ENCODE measurements around the gene TSHR. TPM values are rescaled to one million over a fixed set of nuclear protein-coding genes. Genes with fewer than 3 reads are reported as not detected.

Gene TSHR
- total RNA-seq, 1 experiment from 2014 or later = not detected

DNA sequence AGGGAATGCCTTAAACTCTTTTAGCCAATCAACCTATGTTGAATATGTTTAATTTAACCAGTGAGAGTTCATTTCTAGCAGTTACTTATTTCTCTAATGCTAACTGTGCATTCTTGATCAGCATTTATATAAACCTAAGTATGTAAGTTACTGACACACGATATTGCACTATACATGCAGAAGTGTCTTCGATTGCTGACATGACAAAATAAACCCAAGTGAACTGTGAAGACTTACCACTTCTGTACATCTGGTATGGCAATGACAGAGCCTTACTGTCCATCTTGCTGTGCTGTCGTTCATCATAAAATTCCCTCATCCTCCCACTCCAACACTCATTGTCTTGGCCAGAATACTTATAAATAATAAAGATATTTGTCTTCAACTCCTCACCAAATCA lies 131.8 kb downstream of the TSHR start (continued):
- TF ChIP-seq, protein P1, sequence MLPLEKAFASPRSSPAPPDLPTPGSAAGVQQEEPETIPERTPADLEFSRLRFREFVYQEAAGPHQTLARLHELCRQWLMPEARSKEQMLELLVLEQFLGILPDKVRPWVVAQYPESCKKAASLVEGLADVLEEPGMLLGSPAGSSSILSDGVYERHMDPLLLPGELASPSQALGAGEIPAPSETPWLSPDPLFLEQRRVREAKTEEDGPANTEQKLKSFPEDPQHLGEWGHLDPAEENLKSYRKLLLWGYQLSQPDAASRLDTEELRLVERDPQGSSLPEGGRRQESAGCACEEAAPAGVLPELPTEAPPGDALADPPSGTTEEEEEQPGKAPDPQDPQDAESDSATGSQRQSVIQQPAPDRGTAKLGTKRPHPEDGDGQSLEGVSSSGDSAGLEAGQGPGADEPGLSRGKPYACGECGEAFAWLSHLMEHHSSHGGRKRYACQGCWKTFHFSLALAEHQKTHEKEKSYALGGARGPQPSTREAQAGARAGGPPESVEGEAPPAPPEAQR (CRISPR knock-in tag; IDR thresholded peaks at IDR 0.05) = no peak
- TF ChIP-seq ZNF671 (CRISPR knock-in tag; IDR thresholded peaks at IDR 0.05) = no peak
- TF ChIP-seq, protein P2, sequence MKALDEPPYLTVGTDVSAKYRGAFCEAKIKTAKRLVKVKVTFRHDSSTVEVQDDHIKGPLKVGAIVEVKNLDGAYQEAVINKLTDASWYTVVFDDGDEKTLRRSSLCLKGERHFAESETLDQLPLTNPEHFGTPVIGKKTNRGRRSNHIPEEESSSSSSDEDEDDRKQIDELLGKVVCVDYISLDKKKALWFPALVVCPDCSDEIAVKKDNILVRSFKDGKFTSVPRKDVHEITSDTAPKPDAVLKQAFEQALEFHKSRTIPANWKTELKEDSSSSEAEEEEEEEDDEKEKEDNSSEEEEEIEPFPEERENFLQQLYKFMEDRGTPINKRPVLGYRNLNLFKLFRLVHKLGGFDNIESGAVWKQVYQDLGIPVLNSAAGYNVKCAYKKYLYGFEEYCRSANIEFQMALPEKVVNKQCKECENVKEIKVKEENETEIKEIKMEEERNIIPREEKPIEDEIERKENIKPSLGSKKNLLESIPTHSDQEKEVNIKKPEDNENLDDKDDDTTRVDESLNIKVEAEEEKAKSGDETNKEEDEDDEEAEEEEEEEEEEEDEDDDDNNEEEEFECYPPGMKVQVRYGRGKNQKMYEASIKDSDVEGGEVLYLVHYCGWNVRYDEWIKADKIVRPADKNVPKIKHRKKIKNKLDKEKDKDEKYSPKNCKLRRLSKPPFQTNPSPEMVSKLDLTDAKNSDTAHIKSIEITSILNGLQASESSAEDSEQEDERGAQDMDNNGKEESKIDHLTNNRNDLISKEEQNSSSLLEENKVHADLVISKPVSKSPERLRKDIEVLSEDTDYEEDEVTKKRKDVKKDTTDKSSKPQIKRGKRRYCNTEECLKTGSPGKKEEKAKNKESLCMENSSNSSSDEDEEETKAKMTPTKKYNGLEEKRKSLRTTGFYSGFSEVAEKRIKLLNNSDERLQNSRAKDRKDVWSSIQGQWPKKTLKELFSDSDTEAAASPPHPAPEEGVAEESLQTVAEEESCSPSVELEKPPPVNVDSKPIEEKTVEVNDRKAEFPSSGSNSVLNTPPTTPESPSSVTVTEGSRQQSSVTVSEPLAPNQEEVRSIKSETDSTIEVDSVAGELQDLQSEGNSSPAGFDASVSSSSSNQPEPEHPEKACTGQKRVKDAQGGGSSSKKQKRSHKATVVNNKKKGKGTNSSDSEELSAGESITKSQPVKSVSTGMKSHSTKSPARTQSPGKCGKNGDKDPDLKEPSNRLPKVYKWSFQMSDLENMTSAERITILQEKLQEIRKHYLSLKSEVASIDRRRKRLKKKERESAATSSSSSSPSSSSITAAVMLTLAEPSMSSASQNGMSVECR (CRISPR knock-in tag; IDR thresholded peaks at IDR 0.05; ENCODE audit: borderline replicate concordance) = no peak

DNA sequence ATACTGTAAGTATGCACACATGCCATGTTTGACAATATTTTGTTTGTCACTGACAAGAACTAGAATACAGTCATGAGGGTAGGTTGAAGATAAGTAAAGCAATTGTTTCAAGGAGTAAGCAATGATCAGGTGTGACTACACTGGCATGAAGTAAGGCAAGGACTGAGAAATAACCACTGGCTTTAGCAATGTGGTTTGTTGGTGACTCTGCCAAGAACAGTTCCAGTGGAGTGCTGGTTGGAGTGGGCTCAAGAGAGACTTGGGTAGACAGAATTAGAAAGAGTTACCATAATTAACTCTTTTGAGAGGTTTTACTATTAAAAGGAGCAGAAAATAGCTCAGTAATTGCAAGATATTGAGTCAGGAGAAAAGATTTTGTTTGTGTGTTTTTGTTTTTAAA lies 135.7 kb downstream of the TSHR start:
- Mint-ChIP-seq H3K27ac (no peak overlapping the region), H3K4me3 (no peak overlapping the region), H3K27me3 (ENCODE audit: low read depth) (no peaks in the 10 kb centered on the region), H3K4me1 (no peaks in the 10 kb centered on the region), H3K36me3 (no peaks in the 10 kb centered on the region), H3K9me3 (no peaks in the 10 kb centered on the region)
- DNase-seq (ENCODE audit: low spot score) (no peak), ATAC-seq (no peak)
- CTCF ChIA-PET = no interaction called here
- TF ChIP-seq, protein P3, sequence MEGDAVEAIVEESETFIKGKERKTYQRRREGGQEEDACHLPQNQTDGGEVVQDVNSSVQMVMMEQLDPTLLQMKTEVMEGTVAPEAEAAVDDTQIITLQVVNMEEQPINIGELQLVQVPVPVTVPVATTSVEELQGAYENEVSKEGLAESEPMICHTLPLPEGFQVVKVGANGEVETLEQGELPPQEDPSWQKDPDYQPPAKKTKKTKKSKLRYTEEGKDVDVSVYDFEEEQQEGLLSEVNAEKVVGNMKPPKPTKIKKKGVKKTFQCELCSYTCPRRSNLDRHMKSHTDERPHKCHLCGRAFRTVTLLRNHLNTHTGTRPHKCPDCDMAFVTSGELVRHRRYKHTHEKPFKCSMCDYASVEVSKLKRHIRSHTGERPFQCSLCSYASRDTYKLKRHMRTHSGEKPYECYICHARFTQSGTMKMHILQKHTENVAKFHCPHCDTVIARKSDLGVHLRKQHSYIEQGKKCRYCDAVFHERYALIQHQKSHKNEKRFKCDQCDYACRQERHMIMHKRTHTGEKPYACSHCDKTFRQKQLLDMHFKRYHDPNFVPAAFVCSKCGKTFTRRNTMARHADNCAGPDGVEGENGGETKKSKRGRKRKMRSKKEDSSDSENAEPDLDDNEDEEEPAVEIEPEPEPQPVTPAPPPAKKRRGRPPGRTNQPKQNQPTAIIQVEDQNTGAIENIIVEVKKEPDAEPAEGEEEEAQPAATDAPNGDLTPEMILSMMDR (IDR thresholded peaks at IDR 0.05) = no peak
- no peak for TF ChIP-seq ZBTB21 (CRISPR knock-in tag; IDR thresholded peaks at IDR 0.05; ENCODE audit: borderline replicate concordance)
- no peak for TF ChIP-seq ZNF671 (CRISPR knock-in tag; IDR thresholded peaks at IDR 0.05)
- TF ChIP-seq TP53 (CRISPR knock-in tag; IDR thresholded peaks at IDR 0.05) = no peak
- TF ChIP-seq, protein P4, sequence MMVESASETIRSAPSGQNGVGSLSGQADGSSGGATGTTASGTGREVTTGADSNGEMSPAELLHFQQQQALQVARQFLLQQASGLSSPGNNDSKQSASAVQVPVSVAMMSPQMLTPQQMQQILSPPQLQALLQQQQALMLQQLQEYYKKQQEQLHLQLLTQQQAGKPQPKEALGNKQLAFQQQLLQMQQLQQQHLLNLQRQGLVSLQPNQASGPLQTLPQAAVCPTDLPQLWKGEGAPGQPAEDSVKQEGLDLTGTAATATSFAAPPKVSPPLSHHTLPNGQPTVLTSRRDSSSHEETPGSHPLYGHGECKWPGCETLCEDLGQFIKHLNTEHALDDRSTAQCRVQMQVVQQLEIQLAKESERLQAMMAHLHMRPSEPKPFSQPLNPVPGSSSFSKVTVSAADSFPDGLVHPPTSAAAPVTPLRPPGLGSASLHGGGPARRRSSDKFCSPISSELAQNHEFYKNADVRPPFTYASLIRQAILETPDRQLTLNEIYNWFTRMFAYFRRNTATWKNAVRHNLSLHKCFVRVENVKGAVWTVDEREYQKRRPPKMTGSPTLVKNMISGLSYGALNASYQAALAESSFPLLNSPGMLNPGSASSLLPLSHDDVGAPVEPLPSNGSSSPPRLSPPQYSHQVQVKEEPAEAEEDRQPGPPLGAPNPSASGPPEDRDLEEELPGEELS (CRISPR knock-in tag; IDR thresholded peaks at IDR 0.05) = no peak
- no peak for TF ChIP-seq IRF2 (CRISPR knock-in tag; IDR thresholded peaks at IDR 0.05; ENCODE audit: borderline replicate concordance, low read depth)
- TF ChIP-seq HMGA2 (CRISPR knock-in tag; IDR thresholded peaks at IDR 0.05) = no peak
- no peak for TF ChIP-seq OVOL2 (CRISPR knock-in tag; IDR thresholded peaks at IDR 0.05; ENCODE audit: borderline replicate concordance)
- TF ChIP-seq, protein P5, sequence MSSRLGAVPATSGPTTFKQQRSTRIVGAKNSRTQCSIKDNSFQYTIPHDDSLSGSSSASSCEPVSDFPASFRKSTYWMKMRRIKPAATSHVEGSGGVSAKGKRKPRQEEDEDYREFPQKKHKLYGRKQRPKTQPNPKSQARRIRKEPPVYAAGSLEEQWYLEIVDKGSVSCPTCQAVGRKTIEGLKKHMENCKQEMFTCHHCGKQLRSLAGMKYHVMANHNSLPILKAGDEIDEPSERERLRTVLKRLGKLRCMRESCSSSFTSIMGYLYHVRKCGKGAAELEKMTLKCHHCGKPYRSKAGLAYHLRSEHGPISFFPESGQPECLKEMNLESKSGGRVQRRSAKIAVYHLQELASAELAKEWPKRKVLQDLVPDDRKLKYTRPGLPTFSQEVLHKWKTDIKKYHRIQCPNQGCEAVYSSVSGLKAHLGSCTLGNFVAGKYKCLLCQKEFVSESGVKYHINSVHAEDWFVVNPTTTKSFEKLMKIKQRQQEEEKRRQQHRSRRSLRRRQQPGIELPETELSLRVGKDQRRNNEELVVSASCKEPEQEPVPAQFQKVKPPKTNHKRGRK (CRISPR knock-in tag; IDR thresholded peaks at IDR 0.05; ENCODE audit: borderline replicate concordance) = no peak
- TF ChIP-seq, protein P6, sequence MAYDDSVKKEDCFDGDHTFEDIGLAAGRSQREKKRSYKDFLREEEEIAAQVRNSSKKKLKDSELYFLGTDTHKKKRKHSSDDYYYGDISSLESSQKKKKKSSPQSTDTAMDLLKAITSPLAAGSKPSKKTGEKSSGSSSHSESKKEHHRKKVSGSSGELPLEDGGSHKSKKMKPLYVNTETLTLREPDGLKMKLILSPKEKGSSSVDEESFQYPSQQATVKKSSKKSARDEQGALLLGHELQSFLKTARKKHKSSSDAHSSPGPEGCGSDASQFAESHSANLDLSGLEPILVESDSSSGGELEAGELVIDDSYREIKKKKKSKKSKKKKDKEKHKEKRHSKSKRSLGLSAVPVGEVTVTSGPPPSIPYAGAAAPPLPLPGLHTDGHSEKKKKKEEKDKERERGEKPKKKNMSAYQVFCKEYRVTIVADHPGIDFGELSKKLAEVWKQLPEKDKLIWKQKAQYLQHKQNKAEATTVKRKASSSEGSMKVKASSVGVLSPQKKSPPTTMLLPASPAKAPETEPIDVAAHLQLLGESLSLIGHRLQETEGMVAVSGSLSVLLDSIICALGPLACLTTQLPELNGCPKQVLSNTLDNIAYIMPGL (CRISPR knock-in tag; IDR thresholded peaks at IDR 0.05) = no peak
- TF ChIP-seq, protein P7, sequence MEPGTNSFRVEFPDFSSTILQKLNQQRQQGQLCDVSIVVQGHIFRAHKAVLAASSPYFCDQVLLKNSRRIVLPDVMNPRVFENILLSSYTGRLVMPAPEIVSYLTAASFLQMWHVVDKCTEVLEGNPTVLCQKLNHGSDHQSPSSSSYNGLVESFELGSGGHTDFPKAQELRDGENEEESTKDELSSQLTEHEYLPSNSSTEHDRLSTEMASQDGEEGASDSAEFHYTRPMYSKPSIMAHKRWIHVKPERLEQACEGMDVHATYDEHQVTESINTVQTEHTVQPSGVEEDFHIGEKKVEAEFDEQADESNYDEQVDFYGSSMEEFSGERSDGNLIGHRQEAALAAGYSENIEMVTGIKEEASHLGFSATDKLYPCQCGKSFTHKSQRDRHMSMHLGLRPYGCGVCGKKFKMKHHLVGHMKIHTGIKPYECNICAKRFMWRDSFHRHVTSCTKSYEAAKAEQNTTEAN (CRISPR knock-in tag; IDR thresholded peaks at IDR 0.05) = no peak
- TF ChIP-seq, protein P8, sequence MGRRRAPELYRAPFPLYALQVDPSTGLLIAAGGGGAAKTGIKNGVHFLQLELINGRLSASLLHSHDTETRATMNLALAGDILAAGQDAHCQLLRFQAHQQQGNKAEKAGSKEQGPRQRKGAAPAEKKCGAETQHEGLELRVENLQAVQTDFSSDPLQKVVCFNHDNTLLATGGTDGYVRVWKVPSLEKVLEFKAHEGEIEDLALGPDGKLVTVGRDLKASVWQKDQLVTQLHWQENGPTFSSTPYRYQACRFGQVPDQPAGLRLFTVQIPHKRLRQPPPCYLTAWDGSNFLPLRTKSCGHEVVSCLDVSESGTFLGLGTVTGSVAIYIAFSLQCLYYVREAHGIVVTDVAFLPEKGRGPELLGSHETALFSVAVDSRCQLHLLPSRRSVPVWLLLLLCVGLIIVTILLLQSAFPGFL (CRISPR knock-in tag; IDR thresholded peaks at IDR 0.05; ENCODE audit: borderline replicate concordance) = no peak
- POLR2A ChIA-PET = no interaction called here
